ENCODE measurements around the gene PRKCI. TPM values are rescaled to one million over a fixed set of nuclear protein-coding genes. Genes with fewer than 3 reads are reported as not detected.
"Not testable (repeated sequence)": the region's sequence is repeated elsewhere in the genome, so short reads cannot be mapped to it uniquely, and the experiment has no call there.

Gene PRKCI
- total RNA-seq, 1 experiment from 2014 or later = 90.6 TPM

DNA sequence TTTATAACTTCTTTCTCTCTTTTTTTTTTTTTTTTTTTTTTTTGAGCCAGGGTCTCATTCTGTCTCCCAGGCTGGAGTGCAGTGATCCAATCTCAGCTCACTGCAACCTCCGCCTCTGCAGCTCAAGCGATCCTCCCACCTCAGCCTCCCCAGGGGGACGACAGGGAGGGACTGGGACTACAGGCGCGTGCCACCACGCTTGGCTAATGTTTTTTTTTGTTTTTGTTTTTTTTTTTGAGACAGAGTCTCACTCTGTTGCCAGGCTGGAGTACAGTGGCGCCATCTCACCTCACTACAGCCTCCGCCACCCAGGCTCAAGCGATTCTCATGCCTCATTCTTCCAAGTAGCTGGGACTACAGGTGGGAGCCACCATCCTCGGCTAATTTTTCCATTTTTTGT, 17.7 kb upstream of the PRKCI start:
- TF ChIP-seq, protein P1, sequence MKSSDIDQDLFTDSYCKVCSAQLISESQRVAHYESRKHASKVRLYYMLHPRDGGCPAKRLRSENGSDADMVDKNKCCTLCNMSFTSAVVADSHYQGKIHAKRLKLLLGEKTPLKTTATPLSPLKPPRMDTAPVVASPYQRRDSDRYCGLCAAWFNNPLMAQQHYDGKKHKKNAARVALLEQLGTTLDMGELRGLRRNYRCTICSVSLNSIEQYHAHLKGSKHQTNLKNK (CRISPR knock-in tag; IDR thresholded peaks at IDR 0.05) = no peak
- TF ChIP-seq, protein P2, sequence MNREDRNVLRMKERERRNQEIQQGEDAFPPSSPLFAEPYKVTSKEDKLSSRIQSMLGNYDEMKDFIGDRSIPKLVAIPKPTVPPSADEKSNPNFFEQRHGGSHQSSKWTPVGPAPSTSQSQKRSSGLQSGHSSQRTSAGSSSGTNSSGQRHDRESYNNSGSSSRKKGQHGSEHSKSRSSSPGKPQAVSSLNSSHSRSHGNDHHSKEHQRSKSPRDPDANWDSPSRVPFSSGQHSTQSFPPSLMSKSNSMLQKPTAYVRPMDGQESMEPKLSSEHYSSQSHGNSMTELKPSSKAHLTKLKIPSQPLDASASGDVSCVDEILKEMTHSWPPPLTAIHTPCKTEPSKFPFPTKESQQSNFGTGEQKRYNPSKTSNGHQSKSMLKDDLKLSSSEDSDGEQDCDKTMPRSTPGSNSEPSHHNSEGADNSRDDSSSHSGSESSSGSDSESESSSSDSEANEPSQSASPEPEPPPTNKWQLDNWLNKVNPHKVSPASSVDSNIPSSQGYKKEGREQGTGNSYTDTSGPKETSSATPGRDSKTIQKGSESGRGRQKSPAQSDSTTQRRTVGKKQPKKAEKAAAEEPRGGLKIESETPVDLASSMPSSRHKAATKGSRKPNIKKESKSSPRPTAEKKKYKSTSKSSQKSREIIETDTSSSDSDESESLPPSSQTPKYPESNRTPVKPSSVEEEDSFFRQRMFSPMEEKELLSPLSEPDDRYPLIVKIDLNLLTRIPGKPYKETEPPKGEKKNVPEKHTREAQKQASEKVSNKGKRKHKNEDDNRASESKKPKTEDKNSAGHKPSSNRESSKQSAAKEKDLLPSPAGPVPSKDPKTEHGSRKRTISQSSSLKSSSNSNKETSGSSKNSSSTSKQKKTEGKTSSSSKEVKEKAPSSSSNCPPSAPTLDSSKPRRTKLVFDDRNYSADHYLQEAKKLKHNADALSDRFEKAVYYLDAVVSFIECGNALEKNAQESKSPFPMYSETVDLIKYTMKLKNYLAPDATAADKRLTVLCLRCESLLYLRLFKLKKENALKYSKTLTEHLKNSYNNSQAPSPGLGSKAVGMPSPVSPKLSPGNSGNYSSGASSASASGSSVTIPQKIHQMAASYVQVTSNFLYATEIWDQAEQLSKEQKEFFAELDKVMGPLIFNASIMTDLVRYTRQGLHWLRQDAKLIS (CRISPR knock-in tag; IDR thresholded peaks at IDR 0.05; ENCODE audit: borderline replicate concordance) = no peak
- no peak for TF ChIP-seq SP1 (CRISPR knock-in tag; conservative IDR thresholded peaks at IDR 0.05)
- no peak for TF ChIP-seq ZNF317 (CRISPR knock-in tag; IDR thresholded peaks at IDR 0.05; ENCODE audit: borderline replicate concordance, low read depth)
- no peak for TF ChIP-seq SOX15 (CRISPR knock-in tag; IDR thresholded peaks at IDR 0.05)
- H3K36me3 Mint-ChIP-seq = no peaks in the 10 kb centered on the region
- ATAC-seq (no peak), DNase-seq (ENCODE audit: low spot score) (no peak)
- no peaks in the 10 kb centered on the region; the same call in 1 of the 2 replicates for H3K27me3 Mint-ChIP-seq (ENCODE audit: low read depth)
- ChIA-PET POLR2A (interaction anchor here (0.6 kb wide), 1 partner anchor 399 kb away, joined by 5 read pairs; no protein-coding TSS in a partner anchor), CTCF (interaction anchor here (0.6 to 0.7 kb wide), 2 partner anchors 103 to 392 kb away, joined by 3 to 5 read pairs; partner anchors contain the start of genes LRRC34 and LRRIQ4)
- H3K27ac Mint-ChIP-seq = no peak overlapping the region
- H3K4me1 Mint-ChIP-seq = peaks cover 10% of the 10 kb centered on the region
- no peaks in the 10 kb centered on the region for H3K9me3 Mint-ChIP-seq
- no peak overlapping the region for H3K4me3 Mint-ChIP-seq

DNA sequence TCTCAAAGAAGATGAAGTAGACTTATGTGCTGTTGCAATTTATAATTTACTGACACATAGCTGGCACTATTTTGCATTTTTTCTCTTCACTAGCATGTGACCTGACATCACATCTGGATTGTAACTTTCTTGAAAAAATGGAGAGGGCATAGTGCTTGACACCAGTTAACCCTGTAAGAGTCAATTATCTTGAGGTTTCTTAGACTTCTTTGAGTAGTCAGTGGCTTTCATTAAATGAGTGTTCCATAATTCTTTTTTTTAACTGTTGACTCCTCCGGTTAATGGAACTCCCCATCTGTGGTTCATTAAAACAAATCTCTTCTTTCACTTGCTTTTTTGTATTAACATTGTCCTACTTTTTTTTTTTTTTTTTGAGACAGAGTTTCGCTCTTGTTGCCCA, 16.9 kb upstream of the PRKCI start:
- H3K9me3 Mint-ChIP-seq = peaks cover 5% of the 10 kb centered on the region
- DNase-seq (ENCODE audit: low spot score) (no peak), ATAC-seq (no peak)
- no peak overlapping the region for H3K4me3 Mint-ChIP-seq
- peaks cover 8% of the 10 kb centered on the region for H3K4me1 Mint-ChIP-seq
- TF ChIP-seq NFATC4 (CRISPR knock-in tag; IDR thresholded peaks at IDR 0.05) (no peak), SMAD4 (CRISPR knock-in tag; IDR thresholded peaks at IDR 0.05) (no peak), CBFB (CRISPR knock-in tag; IDR thresholded peaks at IDR 0.05; ENCODE audit: low read depth) (no peak), FOXJ3 (CRISPR knock-in tag; IDR thresholded peaks at IDR 0.05; ENCODE audit: borderline replicate concordance) (no peak), ETV6 (CRISPR knock-in tag; IDR thresholded peaks at IDR 0.05) (no peak), ZNF263 (CRISPR knock-in tag; IDR thresholded peaks at IDR 0.05; ENCODE audit: low read depth) (no peak), ZNF219 (CRISPR knock-in tag; IDR thresholded peaks at IDR 0.05; ENCODE audit: borderline replicate concordance) (no peak), ZNF317 (CRISPR knock-in tag; IDR thresholded peaks at IDR 0.05; ENCODE audit: borderline replicate concordance, low read depth) (no peak), NR3C1 (CRISPR knock-in tag; conservative IDR thresholded peaks at IDR 0.05; ENCODE audit: low read depth) (no peak), NFE2L1 (CRISPR knock-in tag; IDR thresholded peaks at IDR 0.05) (no peak), CREM (CRISPR knock-in tag; IDR thresholded peaks at IDR 0.05) (no peak), TP53 (CRISPR knock-in tag; IDR thresholded peaks at IDR 0.05) (no peak), FOXP1 (CRISPR knock-in tag; IDR thresholded peaks at IDR 0.05; ENCODE audit: borderline replicate concordance) (no peak)
- TF ChIP-seq, protein P3, sequence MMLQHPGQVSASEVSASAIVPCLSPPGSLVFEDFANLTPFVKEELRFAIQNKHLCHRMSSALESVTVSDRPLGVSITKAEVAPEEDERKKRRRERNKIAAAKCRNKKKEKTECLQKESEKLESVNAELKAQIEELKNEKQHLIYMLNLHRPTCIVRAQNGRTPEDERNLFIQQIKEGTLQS (CRISPR knock-in tag; conservative IDR thresholded peaks at IDR 0.05) = no peak
- TF ChIP-seq, protein P1 (CRISPR knock-in tag; IDR thresholded peaks at IDR 0.05) = no peak
- TF ChIP-seq, protein P4, sequence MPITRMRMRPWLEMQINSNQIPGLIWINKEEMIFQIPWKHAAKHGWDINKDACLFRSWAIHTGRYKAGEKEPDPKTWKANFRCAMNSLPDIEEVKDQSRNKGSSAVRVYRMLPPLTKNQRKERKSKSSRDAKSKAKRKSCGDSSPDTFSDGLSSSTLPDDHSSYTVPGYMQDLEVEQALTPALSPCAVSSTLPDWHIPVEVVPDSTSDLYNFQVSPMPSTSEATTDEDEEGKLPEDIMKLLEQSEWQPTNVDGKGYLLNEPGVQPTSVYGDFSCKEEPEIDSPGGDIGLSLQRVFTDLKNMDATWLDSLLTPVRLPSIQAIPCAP (CRISPR knock-in tag; IDR thresholded peaks at IDR 0.05) = no peak
- TF ChIP-seq, protein P5, sequence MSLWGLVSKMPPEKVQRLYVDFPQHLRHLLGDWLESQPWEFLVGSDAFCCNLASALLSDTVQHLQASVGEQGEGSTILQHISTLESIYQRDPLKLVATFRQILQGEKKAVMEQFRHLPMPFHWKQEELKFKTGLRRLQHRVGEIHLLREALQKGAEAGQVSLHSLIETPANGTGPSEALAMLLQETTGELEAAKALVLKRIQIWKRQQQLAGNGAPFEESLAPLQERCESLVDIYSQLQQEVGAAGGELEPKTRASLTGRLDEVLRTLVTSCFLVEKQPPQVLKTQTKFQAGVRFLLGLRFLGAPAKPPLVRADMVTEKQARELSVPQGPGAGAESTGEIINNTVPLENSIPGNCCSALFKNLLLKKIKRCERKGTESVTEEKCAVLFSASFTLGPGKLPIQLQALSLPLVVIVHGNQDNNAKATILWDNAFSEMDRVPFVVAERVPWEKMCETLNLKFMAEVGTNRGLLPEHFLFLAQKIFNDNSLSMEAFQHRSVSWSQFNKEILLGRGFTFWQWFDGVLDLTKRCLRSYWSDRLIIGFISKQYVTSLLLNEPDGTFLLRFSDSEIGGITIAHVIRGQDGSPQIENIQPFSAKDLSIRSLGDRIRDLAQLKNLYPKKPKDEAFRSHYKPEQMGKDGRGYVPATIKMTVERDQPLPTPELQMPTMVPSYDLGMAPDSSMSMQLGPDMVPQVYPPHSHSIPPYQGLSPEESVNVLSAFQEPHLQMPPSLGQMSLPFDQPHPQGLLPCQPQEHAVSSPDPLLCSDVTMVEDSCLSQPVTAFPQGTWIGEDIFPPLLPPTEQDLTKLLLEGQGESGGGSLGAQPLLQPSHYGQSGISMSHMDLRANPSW (CRISPR knock-in tag; conservative IDR thresholded peaks at IDR 0.05; ENCODE audit: low read depth) = no peak
- TF ChIP-seq, protein P6, sequence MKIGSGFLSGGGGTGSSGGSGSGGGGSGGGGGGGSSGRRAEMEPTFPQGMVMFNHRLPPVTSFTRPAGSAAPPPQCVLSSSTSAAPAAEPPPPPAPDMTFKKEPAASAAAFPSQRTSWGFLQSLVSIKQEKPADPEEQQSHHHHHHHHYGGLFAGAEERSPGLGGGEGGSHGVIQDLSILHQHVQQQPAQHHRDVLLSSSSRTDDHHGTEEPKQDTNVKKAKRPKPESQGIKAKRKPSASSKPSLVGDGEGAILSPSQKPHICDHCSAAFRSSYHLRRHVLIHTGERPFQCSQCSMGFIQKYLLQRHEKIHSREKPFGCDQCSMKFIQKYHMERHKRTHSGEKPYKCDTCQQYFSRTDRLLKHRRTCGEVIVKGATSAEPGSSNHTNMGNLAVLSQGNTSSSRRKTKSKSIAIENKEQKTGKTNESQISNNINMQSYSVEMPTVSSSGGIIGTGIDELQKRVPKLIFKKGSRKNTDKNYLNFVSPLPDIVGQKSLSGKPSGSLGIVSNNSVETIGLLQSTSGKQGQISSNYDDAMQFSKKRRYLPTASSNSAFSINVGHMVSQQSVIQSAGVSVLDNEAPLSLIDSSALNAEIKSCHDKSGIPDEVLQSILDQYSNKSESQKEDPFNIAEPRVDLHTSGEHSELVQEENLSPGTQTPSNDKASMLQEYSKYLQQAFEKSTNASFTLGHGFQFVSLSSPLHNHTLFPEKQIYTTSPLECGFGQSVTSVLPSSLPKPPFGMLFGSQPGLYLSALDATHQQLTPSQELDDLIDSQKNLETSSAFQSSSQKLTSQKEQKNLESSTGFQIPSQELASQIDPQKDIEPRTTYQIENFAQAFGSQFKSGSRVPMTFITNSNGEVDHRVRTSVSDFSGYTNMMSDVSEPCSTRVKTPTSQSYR (CRISPR knock-in tag; IDR thresholded peaks at IDR 0.05) = no peak
- H3K27me3 Mint-ChIP-seq (ENCODE audit: low read depth) = no peaks in the 10 kb centered on the region; the same call in 1 of the 2 replicates
- CTCF ChIA-PET = no interaction called here
- no peaks in the 10 kb centered on the region for H3K36me3 Mint-ChIP-seq
- POLR2A ChIA-PET = no interaction called here
- no peak overlapping the region for H3K27ac Mint-ChIP-seq

DNA sequence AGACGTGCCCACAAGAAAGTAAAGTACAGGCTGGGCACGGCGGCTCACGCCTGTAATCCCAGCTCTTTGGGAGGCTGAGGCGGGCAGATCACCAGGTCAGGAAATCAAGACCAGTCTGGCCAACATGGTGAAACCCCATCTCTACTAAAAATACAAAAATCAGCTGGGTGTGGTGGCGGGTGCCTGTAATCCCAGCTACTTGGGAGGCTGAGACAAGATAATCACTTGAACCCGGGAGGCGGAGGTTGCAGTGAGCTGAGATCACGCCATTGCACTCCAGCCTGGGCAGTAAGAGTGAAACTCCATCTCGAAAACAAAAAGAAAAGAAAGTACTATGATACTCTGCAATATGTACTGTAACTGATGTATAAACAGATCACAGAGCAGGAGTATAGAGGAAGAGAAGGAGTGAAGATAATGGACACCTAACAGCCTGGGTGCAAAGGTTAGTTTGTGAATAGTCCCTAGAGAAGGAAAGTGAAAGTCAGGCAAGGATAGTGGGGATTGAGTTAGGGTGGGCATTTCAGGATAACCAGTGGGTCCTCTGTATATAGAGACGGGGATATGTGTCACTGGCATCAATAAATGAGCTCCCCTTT, 16.0 kb upstream of the PRKCI start:
- H3K27me3 Mint-ChIP-seq (ENCODE audit: low read depth); DNase-seq (ENCODE audit: low spot score); H3K27ac Mint-ChIP-seq; H3K4me1 Mint-ChIP-seq; CTCF ChIA-PET; ATAC-seq; H3K9me3 Mint-ChIP-seq; H3K36me3 Mint-ChIP-seq; H3K4me3 Mint-ChIP-seq: not testable (repeated sequence)
- POLR2A ChIA-PET = interaction anchor here (0.6 kb wide), 1 partner anchor 10 kb away, joined by 3 read pairs; no protein-coding TSS in a partner anchor

Measured in WTC11 (cell line).